ENCODE data around the gene MAPK8IP2. TPM values are rescaled to one million over a fixed set of nuclear protein-coding genes. Genes with fewer than 3 reads are reported as not detected.

Gene MAPK8IP2
- total RNA-seq, 1 experiment from 2014 or later, result 6.4 TPM

GRCh38 chr22:50630376-50630775 is 29.8 kb downstream of the MAPK8IP2 start:
- Histone ChIP-seq H3K9me2 (ENCODE audit: insufficient read depth) (no peaks in the 10 kb centered on the region), H3K27ac (ENCODE audit: low read depth, low read length) (no peak overlapping the region), H3K9me3 (ENCODE audit: control insufficient read depth in 1 of 2, insufficient read depth in 1 of 2, low read depth in 1 of 2, low read length in 2 of 2) (no peaks in the 10 kb centered on the region), H3K4me1 (ENCODE audit: control insufficient read depth in 1 of 2, insufficient read depth in 2 of 2, low read length in 2 of 2) (peaks cover 7 to 29% of the 10 kb centered on the region in 2 experiments; a peak in 3 of 4 replicates), H4K20me1 (ENCODE audit: insufficient read depth) (no peaks in the 10 kb centered on the region), H3K79me2 (ENCODE audit: insufficient read depth, low read length) (no peaks in the 10 kb centered on the region), H3K36me3 (ENCODE audit: control insufficient read depth in 1 of 2, insufficient read depth in 2 of 2, low read length in 2 of 2) (no peaks in the 10 kb centered on the region), H3K4me2 (ENCODE audit: low read length) (no peak overlapping the region), H2AFZ (ENCODE audit: low read depth, low read length, poor library complexity, severe bottlenecking) (no peak overlapping the region), H3K27me3 (ENCODE audit: insufficient read depth, low read length) (no peaks in the 10 kb centered on the region), H3K4me3 (replicated peaks in 1 of 2; ENCODE audit: low read depth in 1 of 2, low read length in 2 of 2) (no peak overlapping the region), H3K9ac (ENCODE audit: low read length) (no peak overlapping the region)
- POLR2A ChIA-PET, result no interaction called here
- ATAC-seq, result no peak
- intact Hi-C loops (cut with micrococcal nuclease), result no loop called here
- DNase-seq (ENCODE audit: low read depth, low spot score), result no peak
- TF ChIP-seq EZH2phosphoT487 (IDR thresholded peaks at IDR 0.05; ENCODE audit: borderline replicate concordance), result no peak
- no peak for TF ChIP-seq SIN3A (IDR thresholded peaks at IDR 0.05; ENCODE audit: low read depth)
- TF ChIP-seq POLR2A (IDR thresholded peaks at IDR 0.05; ENCODE audit: borderline replicate concordance, extremely low read depth, insufficient read depth, insufficient read length), result no peak
- TF ChIP-seq ELF1 (IDR thresholded peaks at IDR 0.05; ENCODE audit: borderline replicate concordance, low read depth), result no peak
- TF ChIP-seq RAD21 (IDR thresholded peaks at IDR 0.05; ENCODE audit: low read depth), result no peak
- TF ChIP-seq, protein P1, sequence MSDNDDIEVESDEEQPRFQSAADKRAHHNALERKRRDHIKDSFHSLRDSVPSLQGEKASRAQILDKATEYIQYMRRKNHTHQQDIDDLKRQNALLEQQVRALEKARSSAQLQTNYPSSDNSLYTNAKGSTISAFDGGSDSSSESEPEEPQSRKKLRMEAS (IDR thresholded peaks at IDR 0.05), result no peak
- no peak for TF ChIP-seq SP1 (IDR thresholded peaks at IDR 0.05; ENCODE audit: low read depth)
- TF ChIP-seq EGR1 (IDR thresholded peaks at IDR 0.05; ENCODE audit: low read depth), result no peak
- TF ChIP-seq, protein P2, sequence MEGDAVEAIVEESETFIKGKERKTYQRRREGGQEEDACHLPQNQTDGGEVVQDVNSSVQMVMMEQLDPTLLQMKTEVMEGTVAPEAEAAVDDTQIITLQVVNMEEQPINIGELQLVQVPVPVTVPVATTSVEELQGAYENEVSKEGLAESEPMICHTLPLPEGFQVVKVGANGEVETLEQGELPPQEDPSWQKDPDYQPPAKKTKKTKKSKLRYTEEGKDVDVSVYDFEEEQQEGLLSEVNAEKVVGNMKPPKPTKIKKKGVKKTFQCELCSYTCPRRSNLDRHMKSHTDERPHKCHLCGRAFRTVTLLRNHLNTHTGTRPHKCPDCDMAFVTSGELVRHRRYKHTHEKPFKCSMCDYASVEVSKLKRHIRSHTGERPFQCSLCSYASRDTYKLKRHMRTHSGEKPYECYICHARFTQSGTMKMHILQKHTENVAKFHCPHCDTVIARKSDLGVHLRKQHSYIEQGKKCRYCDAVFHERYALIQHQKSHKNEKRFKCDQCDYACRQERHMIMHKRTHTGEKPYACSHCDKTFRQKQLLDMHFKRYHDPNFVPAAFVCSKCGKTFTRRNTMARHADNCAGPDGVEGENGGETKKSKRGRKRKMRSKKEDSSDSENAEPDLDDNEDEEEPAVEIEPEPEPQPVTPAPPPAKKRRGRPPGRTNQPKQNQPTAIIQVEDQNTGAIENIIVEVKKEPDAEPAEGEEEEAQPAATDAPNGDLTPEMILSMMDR (IDR thresholded peaks at IDR 0.05 in 2 of 3, conservative IDR thresholded peaks at IDR 0.05 in 1 of 3; ENCODE audit: borderline replicate concordance in 1 of 3, insufficient read depth in 1 of 3, low read depth in 2 of 3, low read length in 2 of 3), result no peak
- TF ChIP-seq JUND (IDR thresholded peaks at IDR 0.05), result no peak
- TF ChIP-seq POLR2AphosphoS5 (IDR thresholded peaks at IDR 0.05; ENCODE audit: low read depth, low read length), result no peak
- TF ChIP-seq, protein P3, sequence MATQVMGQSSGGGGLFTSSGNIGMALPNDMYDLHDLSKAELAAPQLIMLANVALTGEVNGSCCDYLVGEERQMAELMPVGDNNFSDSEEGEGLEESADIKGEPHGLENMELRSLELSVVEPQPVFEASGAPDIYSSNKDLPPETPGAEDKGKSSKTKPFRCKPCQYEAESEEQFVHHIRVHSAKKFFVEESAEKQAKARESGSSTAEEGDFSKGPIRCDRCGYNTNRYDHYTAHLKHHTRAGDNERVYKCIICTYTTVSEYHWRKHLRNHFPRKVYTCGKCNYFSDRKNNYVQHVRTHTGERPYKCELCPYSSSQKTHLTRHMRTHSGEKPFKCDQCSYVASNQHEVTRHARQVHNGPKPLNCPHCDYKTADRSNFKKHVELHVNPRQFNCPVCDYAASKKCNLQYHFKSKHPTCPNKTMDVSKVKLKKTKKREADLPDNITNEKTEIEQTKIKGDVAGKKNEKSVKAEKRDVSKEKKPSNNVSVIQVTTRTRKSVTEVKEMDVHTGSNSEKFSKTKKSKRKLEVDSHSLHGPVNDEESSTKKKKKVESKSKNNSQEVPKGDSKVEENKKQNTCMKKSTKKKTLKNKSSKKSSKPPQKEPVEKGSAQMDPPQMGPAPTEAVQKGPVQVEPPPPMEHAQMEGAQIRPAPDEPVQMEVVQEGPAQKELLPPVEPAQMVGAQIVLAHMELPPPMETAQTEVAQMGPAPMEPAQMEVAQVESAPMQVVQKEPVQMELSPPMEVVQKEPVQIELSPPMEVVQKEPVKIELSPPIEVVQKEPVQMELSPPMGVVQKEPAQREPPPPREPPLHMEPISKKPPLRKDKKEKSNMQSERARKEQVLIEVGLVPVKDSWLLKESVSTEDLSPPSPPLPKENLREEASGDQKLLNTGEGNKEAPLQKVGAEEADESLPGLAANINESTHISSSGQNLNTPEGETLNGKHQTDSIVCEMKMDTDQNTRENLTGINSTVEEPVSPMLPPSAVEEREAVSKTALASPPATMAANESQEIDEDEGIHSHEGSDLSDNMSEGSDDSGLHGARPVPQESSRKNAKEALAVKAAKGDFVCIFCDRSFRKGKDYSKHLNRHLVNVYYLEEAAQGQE (IDR thresholded peaks at IDR 0.05; ENCODE audit: low read depth), result no peak
- TF ChIP-seq, protein P4, sequence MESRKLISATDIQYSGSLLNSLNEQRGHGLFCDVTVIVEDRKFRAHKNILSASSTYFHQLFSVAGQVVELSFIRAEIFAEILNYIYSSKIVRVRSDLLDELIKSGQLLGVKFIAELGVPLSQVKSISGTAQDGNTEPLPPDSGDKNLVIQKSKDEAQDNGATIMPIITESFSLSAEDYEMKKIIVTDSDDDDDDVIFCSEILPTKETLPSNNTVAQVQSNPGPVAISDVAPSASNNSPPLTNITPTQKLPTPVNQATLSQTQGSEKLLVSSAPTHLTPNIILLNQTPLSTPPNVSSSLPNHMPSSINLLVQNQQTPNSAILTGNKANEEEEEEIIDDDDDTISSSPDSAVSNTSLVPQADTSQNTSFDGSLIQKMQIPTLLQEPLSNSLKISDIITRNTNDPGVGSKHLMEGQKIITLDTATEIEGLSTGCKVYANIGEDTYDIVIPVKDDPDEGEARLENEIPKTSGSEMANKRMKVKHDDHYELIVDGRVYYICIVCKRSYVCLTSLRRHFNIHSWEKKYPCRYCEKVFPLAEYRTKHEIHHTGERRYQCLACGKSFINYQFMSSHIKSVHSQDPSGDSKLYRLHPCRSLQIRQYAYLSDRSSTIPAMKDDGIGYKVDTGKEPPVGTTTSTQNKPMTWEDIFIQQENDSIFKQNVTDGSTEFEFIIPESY (IDR thresholded peaks at IDR 0.05; ENCODE audit: extremely low read depth, insufficient replicate concordance, low read length), result no peak
- no peak for TF ChIP-seq EZH2 (IDR thresholded peaks at IDR 0.05)
- BruUV-seq (replicated peaks), result no TSS peak
- RAD21 ChIA-PET (ENCODE audit: low non-redundant PET in 1 of 2, low total read pairs in 2 of 2, uncharacterized antibody in 2 of 2, unreplicated experiment in 2 of 2), result no interaction called here
- CTCF ChIA-PET, result interaction anchor here (1.3 kb wide), 1 partner anchor 10 kb away, joined by 3 read pairs; no protein-coding TSS in a partner anchor
